Fibroblast of mammary gland (primary cell): Measurements from ENCODE around the gene CHTF8.
"Not testable (repeated sequence)": the region's sequence is repeated elsewhere in the genome, so short reads cannot be mapped to it uniquely, and the experiment has no call there.

Experiments
- DNase-seq: peaks from one replicate; pipeline ENCODE4 v3.0.0-alpha.2; 2010; ENCODE audit warnings: low read depth
- H3K4me3 ChIP-seq: 2 replicates; pipeline ENCODE4 v1.5.1; 2011; ENCODE audit warnings: low read depth, mild to moderate bottlenecking, low read length, moderate library complexity; ENCODE audit not compliant: control insufficient read depth
- CTCF ChIP-seq: conservative IDR thresholded peaks from 2 replicates; pipeline ENCODE4 v1.5.1; 2011; ENCODE audit warnings: low read depth, low read length, inconsistent platforms; ENCODE audit not compliant: control insufficient read depth, insufficient read depth

The CHTF8 gene

GRCh38 chr16:69126221-69126620, 6.2 kb downstream of the CHTF8 start:
- DNase-seq = no peak
- no peak for TF ChIP-seq CTCF
- H3K4me3 ChIP-seq = no peak overlapping the region

- H3K4me3 ChIP-seq, DNase-seq: not testable (repeated sequence)
Observed at GRCh38 chr16:69124961-69125360, 7.4 kb downstream of the CHTF8 start.

- H3K4me3 ChIP-seq, DNase-seq: not testable (repeated sequence)
Observed at GRCh38 chr16:69124406-69124805, 8.0 kb downstream of the CHTF8 start.

GRCh38 chr16:69123910-69124309, 8.5 kb downstream of the CHTF8 start:
- peak; percentile 65 for TF ChIP-seq CTCF
- H3K4me3 ChIP-seq = no peak overlapping the region
- peak; percentile 77 for DNase-seq

GRCh38 chr16:69120096-69120664, 12.2 kb downstream of the CHTF8 start:
- no peak for TF ChIP-seq CTCF
- no peak overlapping the region for H3K4me3 ChIP-seq
- DNase-seq = no peak

GRCh38 chr16:69119536-69119935, 12.9 kb downstream of the CHTF8 start:
- TF ChIP-seq CTCF = no peak
- no peak for DNase-seq

GRCh38 chr16:69118994-69119393, 13.4 kb downstream of the CHTF8 start:
- H3K4me3 ChIP-seq = no peak overlapping the region
- no peak for DNase-seq
- TF ChIP-seq CTCF = no peak

More at GRCh38 chr16:69119536-69119935, 12.9 kb downstream of the CHTF8 start:
- H3K4me3 ChIP-seq = no peak overlapping the region

GRCh38 chr16:69118468-69118867, 13.9 kb downstream of the CHTF8 start:
- H3K4me3 ChIP-seq = no peak overlapping the region
- no peak for DNase-seq
- no peak for TF ChIP-seq CTCF
